ENCODE data around the gene OXCT2. TPM values are rescaled to one million over a fixed set of nuclear protein-coding genes. Genes with fewer than 3 reads are reported as not detected.
"Not testable (repeated sequence)": the region's sequence is repeated elsewhere in the genome, so short reads cannot be mapped to it uniquely, and the experiment has no call there.

OXCT2 gene
- 1.2 TPM in 2 replicates for total RNA-seq

- CTCF ChIA-PET; H3K9me3 Mint-ChIP-seq; DNase-seq; POLR2A ChIA-PET; intact Hi-C loops (cut with micrococcal nuclease); H3K36me3 Mint-ChIP-seq (ENCODE audit: low read depth); H3K4me1 Mint-ChIP-seq; H3K27ac Mint-ChIP-seq; H3K27me3 Mint-ChIP-seq: not testable (repeated sequence)
- H3K4me3 Mint-ChIP-seq: peak within 1 kb of the TSS; percentile 53
- peak; percentile 49 for ATAC-seq (ENCODE audit: low read depth)
Measured at GRCh38 chr1:39771022-39771532, at the start of gene OXCT2. Gene OXCT2, minus strand, starts transcription at chr1:39771348. Its CDS starts 93 bp downstream, at chr1:39771255.

- Mint-ChIP-seq H3K36me3 (ENCODE audit: low read depth) (no peaks in the 10 kb centered on the region), H3K27ac (no peak overlapping the region), H3K27me3 (no peaks in the 10 kb centered on the region), H3K4me3 (no peak overlapping the region), H3K4me1 (peaks cover 13% of the 10 kb centered on the region), H3K9me3 (no peaks in the 10 kb centered on the region)
- CTCF ChIA-PET: interaction anchor here (1.0 to 1.2 kb wide), 2 partner anchors 82 to 83 kb away, joined by 3 read pairs; partner anchors contain the start of gene MYCL
- intact Hi-C loops (cut with micrococcal nuclease): loop anchor here (5.0 kb wide), 1 partner anchor 98 kb away; no protein-coding TSS in a partner anchor
- ATAC-seq (ENCODE audit: low read depth) (no peak), DNase-seq (no peak)
- POLR2A ChIA-PET: interaction anchor here (0.6 kb wide), 2 partner anchors 17 to 128 kb away, joined by 4 to 5 read pairs; partner anchors contain the start of gene HPCAL4
- TF ChIP-seq CTCF (IDR thresholded peaks at IDR 0.05): no peak
Measured at GRCh38 chr1:39819091-39819812, 48.1 kb upstream of the OXCT2 start.

GRCh38 chr1:39818482-39818881 lies 47.3 kb upstream of the OXCT2 start:
- Mint-ChIP-seq H3K4me3 (no peak overlapping the region), H3K9me3 (no peaks in the 10 kb centered on the region), H3K4me1 (peaks cover 13% of the 10 kb centered on the region), H3K27me3 (no peaks in the 10 kb centered on the region), H3K27ac (no peak overlapping the region), H3K36me3 (ENCODE audit: low read depth) (no peaks in the 10 kb centered on the region)
- DNase-seq (no peak), ATAC-seq (ENCODE audit: low read depth) (no peak)
- ChIA-PET CTCF (interaction anchor here (0.7 to 4.0 kb wide), 4 partner anchors 79 to 815 kb away, joined by 3 to 38 read pairs (median 6); no protein-coding TSS in a partner anchor), POLR2A (no interaction called here)
- intact Hi-C loops (cut with micrococcal nuclease): loop anchor here (5.0 kb wide), 1 partner anchor 99 kb away; no protein-coding TSS in a partner anchor
- no peak for TF ChIP-seq CTCF (IDR thresholded peaks at IDR 0.05)

DNA sequence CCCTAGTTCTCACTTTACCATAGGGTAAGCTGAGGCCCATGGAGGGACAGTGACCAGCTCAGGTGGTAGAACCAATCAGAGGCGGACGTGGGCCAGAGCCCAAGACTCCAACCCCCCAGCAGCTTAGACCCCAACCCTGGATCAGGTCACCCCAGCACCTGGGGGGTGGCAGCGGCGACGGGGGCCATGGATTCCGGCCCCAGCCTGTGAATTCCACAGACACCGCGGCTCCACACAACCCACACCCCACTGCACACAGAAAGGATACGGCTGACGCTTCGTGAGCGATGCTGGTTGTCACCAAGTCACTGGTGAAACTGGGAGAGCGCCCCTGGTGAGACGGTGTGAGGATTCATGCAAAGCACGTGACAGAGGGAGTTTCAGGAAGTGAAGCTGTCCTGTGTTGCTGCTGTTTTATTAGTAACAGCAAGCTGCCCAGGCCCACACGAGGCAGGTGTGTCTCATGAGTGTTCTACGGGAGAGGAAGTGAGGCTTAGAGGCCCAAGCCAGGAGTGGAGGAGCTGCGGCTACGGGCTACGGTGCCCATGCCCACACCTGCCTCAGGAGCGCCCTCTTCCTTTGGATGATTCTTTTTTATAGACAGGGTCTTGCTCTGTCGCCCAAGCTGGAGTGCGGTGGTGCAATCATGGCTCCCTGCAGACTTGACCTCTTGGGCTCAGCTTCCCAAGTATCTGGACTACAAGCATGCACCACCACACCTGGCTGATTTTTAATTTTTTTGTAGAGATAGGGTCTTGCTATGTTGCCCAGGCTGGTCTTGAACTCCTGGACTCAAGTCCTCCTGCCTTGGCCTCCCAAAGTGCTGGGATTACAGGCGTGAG lies 46.2 kb upstream of the OXCT2 start:
- DNase-seq: peak; percentile 56
- H3K36me3 Mint-ChIP-seq (ENCODE audit: low read depth); H3K27me3 Mint-ChIP-seq; H3K9me3 Mint-ChIP-seq: not testable (repeated sequence)
- intact Hi-C loops (cut with micrococcal nuclease): loop anchor here (1.0 to 5.0 kb wide), 4 partner anchors 85 to 215 kb away; partner anchors contain the start of gene MFSD2A
- peak; percentile 92 for ATAC-seq (ENCODE audit: low read depth)
- POLR2A ChIA-PET: interaction anchor here (0.6 to 1.1 kb wide), 8 partner anchors 18 to 223 kb away, joined by 3 to 11 read pairs (median 3); partner anchors contain the start of genes CAP1, MYCL and TRIT1
- H3K4me1 Mint-ChIP-seq: peaks cover 13% of the 10 kb centered on the region
- H3K27ac Mint-ChIP-seq: peak overlapping the region; percentile 86
- H3K4me3 Mint-ChIP-seq: peak overlapping the region; percentile 77
- CTCF ChIA-PET: interaction anchor here (0.7 to 4.0 kb wide), 16 partner anchors 14 to 218 kb away, joined by 3 to 38 read pairs (median 4); partner anchors contain the start of genes MFSD2A and MYCL
- TF ChIP-seq CTCF (IDR thresholded peaks at IDR 0.05): peak; percentile 14

GRCh38 chr1:39816415-39817090 lies 45.4 kb upstream of the OXCT2 start:
- intact Hi-C loops (cut with micrococcal nuclease): loop anchor here (1.0 to 5.0 kb wide), 5 partner anchors 86 to 216 kb away; partner anchors contain the start of gene MFSD2A
- Mint-ChIP-seq H3K4me1 (peaks cover 13% of the 10 kb centered on the region), H3K4me3 (peak overlapping the region; percentile 77), H3K27me3 (no peaks in the 10 kb centered on the region), H3K9me3 (no peaks in the 10 kb centered on the region), H3K36me3 (ENCODE audit: low read depth) (no peaks in the 10 kb centered on the region), H3K27ac (peak overlapping the region; percentile 86)
- peak; percentile 60 for TF ChIP-seq CTCF (IDR thresholded peaks at IDR 0.05)
- ATAC-seq (ENCODE audit: low read depth) (peak; percentile 54), DNase-seq (peak; percentile 55)
- ChIA-PET POLR2A (interaction anchor here (0.6 to 1.1 kb wide), 4 partner anchors 30 to 224 kb away, joined by 3 read pairs; partner anchors contain the start of gene CAP1), CTCF (interaction anchor here (0.7 to 4.0 kb wide), 13 partner anchors 14 to 219 kb away, joined by 3 to 38 read pairs (median 4); partner anchors contain the start of genes MFSD2A and MYCL)

All from activated B cell treated with CpG ODN at 0.5 μM for 24 hours (primary cell).